Large intestine (tissue), 3 donors: ENCODE results near the gene TBX4. TPM values are rescaled to one million over a fixed set of nuclear protein-coding genes. Genes with fewer than 3 reads are reported as not detected.
A peak's percentile ranks its signal among the peaks of the same experiment; 100 is the strongest.
"Not testable (repeated sequence)": the region's sequence is repeated elsewhere in the genome, so short reads cannot be mapped to it uniquely, and the experiment has no call there.

Source experiments
- DNase-seq, 2 donors: peaks; one replicate each; pipeline versions ENCODE4 v3.0.0 to v3.0.0-alpha.2; 2013
- H3K27ac ChIP-seq: one replicate; pipeline ENCODE4 v1.5.1; 2013; ENCODE audit warnings: low read length
- H3K27me3 ChIP-seq: 2 replicates; pipeline ENCODE4 v1.6.1; 2013; ENCODE audit warnings: low read length; ENCODE audit not compliant: control insufficient read depth, insufficient read depth
- H3K36me3 ChIP-seq: 2 replicates; pipeline ENCODE4 v1.6.1; 2013; ENCODE audit warnings: low read length; ENCODE audit not compliant: control insufficient read depth, insufficient read depth
- H3K4me1 ChIP-seq: one replicate; pipeline ENCODE4 v1.6.1; 2013; ENCODE audit warnings: low read length; ENCODE audit not compliant: control insufficient read depth, insufficient read depth
- H3K4me3 ChIP-seq: one replicate; pipeline ENCODE4 v1.5.1; 2013; ENCODE audit warnings: low read length
- H3K9me3 ChIP-seq: one replicate; pipeline ENCODE4 v1.6.1; 2013; ENCODE audit warnings: mild to moderate bottlenecking, low read depth, low read length, moderate library complexity; ENCODE audit not compliant: control insufficient read depth
- WGBS: methylation state at CpG from one replicate; pipeline ENCODE4 v1.1.5; 2013; ENCODE audit warnings: low lambda C conversion rate; ENCODE audit not compliant: insufficient coverage; 5-methylcytosine and 5-hydroxymethylcytosine counted together
- polyA plus RNA-seq: library from polyadenylated mRNA; unstranded; fragments of 120-200 nt; gene quantifications from one replicate; pipeline ENCODE4 v1.2.1, GENCODE V29; 2013

The TBX4 gene
- polyA plus RNA-seq, 1 donor, result 0.10 TPM

GRCh38 chr17:61431594-61432311, 20.5 kb upstream of the TBX4 start:
- no peak overlapping the region for H3K4me3 ChIP-seq
- no peak for DNase-seq
- peaks cover under 1% of the 10 kb centered on the region for H3K9me3 ChIP-seq
- H3K27me3 ChIP-seq, result no peaks in the 10 kb centered on the region
- no peaks in the 10 kb centered on the region for H3K36me3 ChIP-seq
- peaks cover 4% of the 10 kb centered on the region for H3K4me1 ChIP-seq
- 100% methylated on average over 1 of the region's 4 CpGs for WGBS
- H3K27ac ChIP-seq, result no peak overlapping the region

DNA sequence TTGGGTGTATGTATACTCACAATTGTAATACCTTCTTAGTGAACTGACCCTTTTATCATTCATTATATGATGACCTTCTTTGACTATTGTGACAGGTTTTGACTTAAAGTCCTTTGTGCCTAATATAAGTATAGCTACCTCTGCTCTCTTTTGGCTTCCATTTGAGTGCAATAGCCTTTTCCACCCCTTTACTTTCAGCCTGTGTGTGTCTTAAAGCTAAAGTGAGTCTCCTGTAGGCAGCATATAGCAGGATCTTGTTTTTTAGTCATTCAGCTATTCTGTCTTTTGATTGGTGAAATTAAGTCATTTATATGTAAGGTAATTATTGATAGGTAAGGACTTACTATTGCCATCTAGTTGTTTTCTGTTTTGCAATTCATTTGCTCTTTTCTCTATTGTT, 15.9 kb upstream of the TBX4 start:
- Histone ChIP-seq H3K36me3 (no peaks in the 10 kb centered on the region), H3K27ac (no peak overlapping the region), H3K4me1 (no peaks in the 10 kb centered on the region), H3K27me3 (no peaks in the 10 kb centered on the region), H3K9me3 (peaks cover 4% of the 10 kb centered on the region), H3K4me3 (no peak overlapping the region)
- DNase-seq, result no peak

DNA sequence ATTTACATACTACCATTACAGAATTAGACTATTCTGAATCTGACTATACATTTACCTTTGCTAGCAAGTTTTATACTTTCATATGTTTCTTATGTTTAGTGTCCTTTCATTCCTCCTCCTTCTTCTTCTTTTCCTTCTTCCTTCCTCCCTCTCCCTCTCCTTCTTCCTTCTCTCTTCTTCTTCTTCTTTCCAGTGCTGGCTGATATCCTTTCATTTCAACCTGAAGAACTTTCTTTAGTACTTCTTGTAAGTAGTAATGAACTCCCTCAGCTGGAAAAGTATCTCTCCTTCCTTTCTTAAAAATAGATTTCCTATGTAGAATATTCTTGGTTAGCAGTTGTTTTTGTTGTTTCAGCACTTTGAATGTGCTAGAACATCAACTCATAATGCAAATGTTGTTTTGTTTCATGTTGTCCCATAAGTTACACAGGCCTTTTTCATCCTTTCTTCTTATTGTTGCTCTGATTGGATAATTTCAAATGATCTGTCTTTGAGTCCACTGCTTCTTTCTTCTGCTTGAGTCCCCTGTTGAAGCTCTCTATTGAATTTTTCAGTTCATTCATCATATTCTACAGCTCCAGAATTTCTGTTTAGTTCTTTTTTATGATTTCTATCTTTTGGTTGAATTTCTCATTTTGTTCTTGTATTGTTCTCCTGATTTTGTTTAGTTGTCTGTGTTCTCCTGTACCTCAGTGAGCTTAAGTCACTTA, 15.1 kb upstream of the TBX4 start:
- H3K27ac ChIP-seq, result no peak overlapping the region
- H3K4me3 ChIP-seq, result no peak overlapping the region
- DNase-seq, result no peak
- H3K9me3 ChIP-seq, result peaks cover 4% of the 10 kb centered on the region
- H3K27me3 ChIP-seq, result no peaks in the 10 kb centered on the region
- H3K4me1 ChIP-seq, result peaks cover 3% of the 10 kb centered on the region
- H3K36me3 ChIP-seq, result no peaks in the 10 kb centered on the region

- Histone ChIP-seq H3K4me1 (peaks cover 21% of the 10 kb centered on the region), H3K36me3 (no peaks in the 10 kb centered on the region), H3K27me3 (no peaks in the 10 kb centered on the region), H3K4me3 (no peak overlapping the region), H3K27ac (no peak overlapping the region), H3K9me3 (peaks cover 4% of the 10 kb centered on the region)
- DNase-seq, result no peak
These were observed 11.5 kb upstream of the TBX4 start for GRCh38 chr17:61440697-61441096.

DNA sequence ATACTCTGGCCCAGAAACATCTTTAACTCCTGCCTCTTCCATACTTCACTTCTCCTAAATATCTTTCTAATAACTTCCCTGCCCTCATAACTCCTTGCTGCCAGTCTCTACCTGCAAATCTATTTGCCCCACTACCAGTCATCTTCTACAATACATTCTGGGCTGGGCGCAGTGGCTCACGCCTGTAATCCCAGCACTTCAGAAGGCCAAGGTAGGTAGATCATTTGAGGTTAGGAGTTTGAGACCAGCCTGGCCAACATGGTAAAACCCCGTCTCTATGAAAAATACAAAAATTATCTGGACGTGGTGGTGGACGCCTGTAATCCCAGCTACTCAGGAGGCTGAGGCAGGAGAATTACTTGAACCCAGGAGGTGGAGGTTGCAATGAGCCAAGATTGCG, 10.7 kb upstream of the TBX4 start:
- H3K4me1 ChIP-seq, result peaks cover 23% of the 10 kb centered on the region
- H3K27me3 ChIP-seq, H3K4me3 ChIP-seq, H3K36me3 ChIP-seq, H3K9me3 ChIP-seq, H3K27ac ChIP-seq, DNase-seq: not testable (repeated sequence)
- no CpG with 5 or more reads among the region's 6 CpGs for WGBS

DNA sequence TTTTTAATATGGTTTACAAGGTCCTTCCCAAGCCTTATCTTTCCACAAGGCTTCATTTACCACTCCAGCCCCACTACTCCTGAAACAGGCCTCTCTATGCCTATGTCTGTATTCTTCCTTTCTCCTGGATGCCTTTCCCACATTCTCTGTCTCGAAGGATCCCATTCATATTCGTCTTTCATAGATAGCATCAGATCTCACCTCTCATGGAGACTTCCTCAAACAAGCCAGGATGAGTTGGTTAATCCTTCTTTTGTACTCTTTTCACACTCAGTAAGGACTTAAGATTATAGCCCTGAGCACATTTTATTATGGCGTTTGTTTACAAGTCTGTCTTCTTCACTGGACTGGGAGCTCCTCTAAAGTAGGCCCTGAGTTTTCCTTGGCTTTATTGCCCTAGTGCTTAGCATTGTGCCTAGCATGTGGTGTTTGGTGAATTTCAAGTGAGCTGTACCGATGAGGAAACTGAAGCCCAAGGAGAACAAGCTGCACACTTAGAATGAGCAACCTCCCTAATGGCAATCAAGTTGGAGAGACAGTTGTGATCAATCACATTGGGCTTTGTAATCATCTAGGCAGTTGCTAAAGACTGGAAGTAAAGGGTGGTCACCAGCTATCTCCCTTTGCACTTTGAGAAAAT, 10.0 kb upstream of the TBX4 start:
- Histone ChIP-seq H3K9me3 (no peaks in the 10 kb centered on the region), H3K4me1 (peaks cover 25% of the 10 kb centered on the region), H3K4me3 (no peak overlapping the region), H3K27me3 (peaks cover 2% of the 10 kb centered on the region), H3K36me3 (no peaks in the 10 kb centered on the region), H3K27ac (peak overlapping the region; percentile 76)
- no peak for DNase-seq
- no CpG with 5 or more reads among the region's 4 CpGs for WGBS

GRCh38 chr17:61442878-61443474, 9.2 kb upstream of the TBX4 start:
- Histone ChIP-seq H3K9me3 (no peaks in the 10 kb centered on the region), H3K27me3 (peaks cover 5% of the 10 kb centered on the region), H3K36me3 (no peaks in the 10 kb centered on the region), H3K4me1 (peaks cover 25% of the 10 kb centered on the region), H3K4me3 (no peak overlapping the region), H3K27ac (peak overlapping the region; percentile 76)
- peak; percentile 66 to 89 for DNase-seq
- no CpG with 5 or more reads among the region's 11 CpGs for WGBS

- Histone ChIP-seq H3K27ac (peak overlapping the region; percentile 76), H3K4me1 (peaks cover 25% of the 10 kb centered on the region), H3K27me3 (peaks cover 10% of the 10 kb centered on the region), H3K36me3 (no peaks in the 10 kb centered on the region), H3K9me3 (no peaks in the 10 kb centered on the region), H3K4me3 (no peak overlapping the region)
- no peak for DNase-seq
- no CpG with 5 or more reads among the region's 18 CpGs for WGBS
These were observed 8.7 kb upstream of the TBX4 start for GRCh38 chr17:61443475-61443882.

DNA sequence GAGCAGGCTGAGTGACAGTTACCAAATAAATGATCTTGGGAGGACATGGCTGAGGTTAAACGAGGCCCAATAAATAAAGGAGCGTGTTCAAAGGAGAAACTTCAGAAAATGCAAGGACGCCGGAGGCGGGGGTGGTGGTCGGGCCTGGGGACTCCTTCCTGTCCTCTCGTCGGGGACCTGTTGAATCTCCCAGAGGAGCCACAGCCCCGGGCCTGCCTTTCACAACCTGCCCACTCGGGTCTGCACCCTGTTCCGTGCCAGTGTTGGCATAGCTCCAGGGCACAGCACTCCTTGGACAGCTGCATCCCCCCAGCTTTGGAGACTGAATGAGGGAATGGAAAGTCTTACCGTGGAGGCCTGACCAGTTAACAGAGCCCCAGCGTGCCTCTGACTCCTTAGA, 8.1 kb upstream of the TBX4 start:
- Histone ChIP-seq H3K4me1 (peaks cover 25% of the 10 kb centered on the region), H3K27me3 (peaks cover 13% of the 10 kb centered on the region), H3K27ac (no peak overlapping the region), H3K9me3 (no peaks in the 10 kb centered on the region), H3K4me3 (no peak overlapping the region), H3K36me3 (no peaks in the 10 kb centered on the region)
- DNase-seq, result no peak
- no CpG with 5 or more reads among the region's 13 CpGs for WGBS

GRCh38 chr17:61444831-61445230, 7.4 kb upstream of the TBX4 start:
- H3K4me1 ChIP-seq, result peaks cover 25% of the 10 kb centered on the region
- peaks cover 18% of the 10 kb centered on the region for H3K27me3 ChIP-seq
- no peaks in the 10 kb centered on the region for H3K36me3 ChIP-seq
- peak in 1 of 2 donors; percentile 51 for DNase-seq
- no CpG with 5 or more reads among the region's 6 CpGs for WGBS
- H3K9me3 ChIP-seq, result no peaks in the 10 kb centered on the region
- no peak overlapping the region for H3K4me3 ChIP-seq
- no peak overlapping the region for H3K27ac ChIP-seq
